HCT116 (cell line): ENCODE results near the gene OR10G7.

Source experiments
- ATF3 ChIP-seq: IDR thresholded peaks from 2 replicates; pipeline ENCODE4 v1.6.1; 2012
- CEBPB ChIP-seq: IDR thresholded peaks from 2 replicates; pipeline ENCODE4 v1.6.1; 2012; ENCODE audit warnings: low read depth
- CTCF ChIP-seq, 3 experiments: fragments of 200-600 bp in 1 of 3; sonication (generic) in 1 of 3; IDR thresholded peaks in 2 of 3; conservative IDR thresholded peaks in 1 of 3; 2 replicates each; pipeline ENCODE4 v1.5.1; 2012 to 2017; ENCODE audit warnings: low read depth in 2 of 3, low read length in 2 of 3, antibody characterized with exemption in 1 of 3, borderline replicate concordance in 1 of 3, control low read depth in 1 of 3, mild to moderate bottlenecking in 1 of 3, mixed read lengths in 1 of 3, mixed run types in 1 of 3, moderate library complexity in 1 of 3; ENCODE audit not compliant: insufficient read depth in 1 of 3
- ELF1 ChIP-seq: IDR thresholded peaks from 2 replicates; pipeline ENCODE4 v1.6.1; 2012; ENCODE audit warnings: low read depth, borderline replicate concordance
- MAX ChIP-seq: IDR thresholded peaks from 2 replicates; pipeline ENCODE4 v1.6.1; 2012
- POLR2A ChIP-seq: IDR thresholded peaks from 2 replicates; pipeline ENCODE4 v1.7.0; 2011; ENCODE audit warnings: borderline replicate concordance; ENCODE audit not compliant: insufficient read depth, insufficient read length; ENCODE audit errors: extremely low read depth
- RAD21 ChIP-seq: IDR thresholded peaks from 2 replicates; pipeline ENCODE4 v1.6.1; 2012; ENCODE audit warnings: low read depth, mild to moderate bottlenecking
- REST ChIP-seq: IDR thresholded peaks from 2 replicates; pipeline ENCODE4 v1.6.1; 2012; ENCODE audit warnings: low read depth
- ZBTB33 ChIP-seq: IDR thresholded peaks from 2 replicates; pipeline ENCODE4 v1.6.1; 2011; ENCODE audit warnings: mild to moderate bottlenecking, low read length, moderate library complexity; ENCODE audit not compliant: insufficient replicate concordance; ENCODE audit errors: extremely low read depth
- ZFX ChIP-seq: fragments of 450-650 bp; IDR thresholded peaks from 2 replicates; pipeline ENCODE4 v1.6.1; 2017

- TF ChIP-seq CTCF (IDR thresholded peaks at IDR 0.05 in 2 of 3, conservative IDR thresholded peaks at IDR 0.05 in 1 of 3; ENCODE audit: borderline replicate concordance in 1 of 3, insufficient read depth in 1 of 3, low read depth in 2 of 3, low read length in 2 of 3) (no peak), RAD21 (no peak), REST (no peak), ATF3 (no peak), ELF1 (no peak), POLR2A (no peak), CEBPB (no peak), ZBTB33 (no peak), MAX (no peak), ZFX (no peak)
Observed at GRCh38 chr11:124036666-124037065, 4.5 kb downstream of the OR10G7 start.
